HepG2 (cell line): ENCODE results near the gene POU3F3. TPM values are rescaled to one million over a fixed set of nuclear protein-coding genes. Genes with fewer than 3 reads are reported as not detected.

Experiments
- ATAC-seq: fragments of 200-7000 bp; cut with Tn5 transposase; 3 replicates; pipeline ENCODE4 v1.9.1; 2020; ENCODE audit warnings: mild to moderate bottlenecking, moderate library complexity
- BruUV-seq: library from RNA; stranded (reverse); fragments of 400-500 nt; replicated peaks from 2 replicates; lab custom pipeline; 2021; lab: Mats Ljungman, UMichigan
- CTCF ChIA-PET: fragments of 300-600 bp; formaldehyde crosslinking; extraction: SDS; loops from one replicate; lab custom pipeline; 2021; ENCODE audit warnings: low total read pairs, inconsistent platforms, low intra/inter-chr PET ratio; lab: Yijun Ruan, JAX
- POLR2A ChIA-PET: fragments of 350-600 bp; sonication (Branson Sonifier 250); formaldehyde crosslinking; loops from one replicate; lab custom pipeline; 2020; ENCODE audit warnings: antibody characterized with exemption, inconsistent platforms; lab: Yijun Ruan, JAX
- DNase-seq: peaks from one replicate; pipeline ENCODE4 v3.0.0-alpha.2; 2015; ENCODE audit warnings: low spot score
- FAIRE-seq: peaks from 3 replicates; lab custom pipeline; 2011; peaks lifted over from hg19 to GRCh38; lab: Jason Lieb, UNC
- H2AFZ ChIP-seq: one replicate; pipeline ENCODE4 v1.6.1; 2011; ENCODE audit warnings: low read length, inconsistent platforms
- H3K27ac ChIP-seq: fragments of 300-600 bp; 3 replicates; pipeline ENCODE4 v1.8.0; 2011; ENCODE audit warnings: mixed run types, mild to moderate bottlenecking, mixed read lengths, low read length, inconsistent platforms; ENCODE audit not compliant: insufficient read depth; ENCODE audit errors: extremely low read length
- H3K27me3 ChIP-seq, 2 experiments: fragments of 200-600 bp in 1 of 2; 2 replicates in 1 of 2; 3 replicates in 1 of 2; pipeline versions ENCODE4 v1.6.0 to v1.8.0; 2011; ENCODE audit warnings: low read length in 2 of 2, mild to moderate bottlenecking in 2 of 2, moderate library complexity in 2 of 2, inconsistent platforms in 1 of 2; ENCODE audit not compliant: insufficient read depth in 2 of 2, control insufficient read depth in 1 of 2
- H3K36me3 ChIP-seq, 2 experiments: fragments of 200-600 bp in 1 of 2; replicated peaks in 1 of 2; 2 replicates in 1 of 2; 3 replicates in 1 of 2; pipeline versions ENCODE4 v1.5.1 to v1.8.0; 2011; ENCODE audit warnings: low read length in 2 of 2, inconsistent platforms in 1 of 2; ENCODE audit not compliant: insufficient read depth in 2 of 2, control insufficient read depth in 1 of 2
- H3K4me1 ChIP-seq: 2 replicates; pipeline ENCODE4 v1.5.1; 2012; ENCODE audit warnings: low read length, inconsistent platforms; ENCODE audit not compliant: insufficient read depth
- H3K4me2 ChIP-seq: 2 replicates; pipeline ENCODE4 v1.6.0; 2011; ENCODE audit warnings: low read depth, low read length, inconsistent platforms
- H3K4me3 ChIP-seq, 3 experiments: fragments of 200-600 bp in 1 of 3; sonication (generic), shearing (Covaris generic) in 1 of 3; replicated peaks in 1 of 3; 2 replicates each; pipeline ENCODE4 v1.5.1; 2011 to 2016; ENCODE audit warnings: low read length in 3 of 3, inconsistent platforms in 2 of 3, low read depth in 2 of 3, mild to moderate bottlenecking in 2 of 3, control low read depth in 1 of 3, mixed read lengths in 1 of 3; ENCODE audit not compliant: insufficient read depth in 1 of 3
- H3K79me2 ChIP-seq: one replicate; pipeline ENCODE4 v1.6.1; 2011; ENCODE audit warnings: low read length, inconsistent platforms; ENCODE audit not compliant: insufficient read depth
- H3K9ac ChIP-seq: 2 replicates; pipeline ENCODE4 v1.6.0; 2011; ENCODE audit warnings: mild to moderate bottlenecking, low read depth, low read length, inconsistent platforms; ENCODE audit not compliant: insufficient read depth
- H3K9me3 ChIP-seq: 2 replicates; pipeline ENCODE4 v1.5.1; 2012; ENCODE audit warnings: mild to moderate bottlenecking, low read length
- H4K20me1 ChIP-seq: 2 replicates; pipeline ENCODE4 v1.6.0; 2011; ENCODE audit warnings: inconsistent platforms, mild to moderate bottlenecking, low read length, moderate library complexity; ENCODE audit not compliant: insufficient read depth
- ARID2 ChIP-seq: sonication (generic); formaldehyde crosslinking; IDR thresholded peaks from 2 replicates; pipeline ENCODE4 v1.8.1; 2022; ENCODE audit warnings: mild to moderate bottlenecking, missing genetic modification reagents, borderline replicate concordance
- ATF7 ChIP-seq, 2 experiments: fragments of 450-650 bp in 1 of 2; sonication (generic) in 1 of 2; formaldehyde crosslinking in 1 of 2; IDR thresholded peaks; 2 replicates each; pipeline versions ENCODE4 v1.4.0 to v1.6.1; 2016 to 2020; ENCODE audit warnings: antibody characterized with exemption in 1 of 2, mild to moderate bottlenecking in 1 of 2, missing genetic modification reagents in 1 of 2
- KDM3A ChIP-seq: IDR thresholded peaks from 2 replicates; pipeline ENCODE4 v1.6.1; 2018; ENCODE audit warnings: low read depth, missing compliant biosample characterization
- NFKBIZ ChIP-seq: IDR thresholded peaks from 2 replicates; pipeline ENCODE4 v1.6.1; 2018; ENCODE audit warnings: missing genetic modification reagents, missing compliant biosample characterization
- NR2F2 ChIP-seq: IDR thresholded peaks from 2 replicates; pipeline ENCODE4 v1.6.1; 2012; ENCODE audit warnings: low read depth, inconsistent platforms, borderline replicate concordance
- RBAK ChIP-seq: sonication (generic); formaldehyde crosslinking; IDR thresholded peaks from 2 replicates; pipeline ENCODE4 v1.5.1; 2020; ENCODE audit warnings: mild to moderate bottlenecking, missing genetic modification reagents
- SIN3B ChIP-seq: fragments of 150-350 bp; IDR thresholded peaks from 2 replicates; pipeline ENCODE4 v1.6.1; 2014; ENCODE audit warnings: low read length
- TOE1 ChIP-seq: sonication (generic); formaldehyde crosslinking; IDR thresholded peaks from 2 replicates; pipeline ENCODE4 v1.4.0; 2020; ENCODE audit warnings: mild to moderate bottlenecking, missing genetic modification reagents
- ZBTB34 ChIP-seq: sonication (generic); formaldehyde crosslinking; IDR thresholded peaks from 2 replicates; pipeline ENCODE4 v1.8.0; 2022; ENCODE audit warnings: mild to moderate bottlenecking, missing genetic modification reagents
- ZBTB7A ChIP-seq: sonication (generic); formaldehyde crosslinking; IDR thresholded peaks from 2 replicates; pipeline ENCODE4 v1.8.0; 2022; ENCODE audit warnings: mild to moderate bottlenecking, missing genetic modification reagents
- ZBTB7B ChIP-seq: sonication (generic); formaldehyde crosslinking; IDR thresholded peaks from 2 replicates; pipeline ENCODE4 v1.4.0; 2020; ENCODE audit warnings: missing genetic modification reagents
- ZFP41 ChIP-seq: sonication (generic); formaldehyde crosslinking; IDR thresholded peaks from 2 replicates; pipeline ENCODE4 v1.4.0; 2020; ENCODE audit warnings: mild to moderate bottlenecking, missing genetic modification reagents, borderline replicate concordance
- ZKSCAN8 ChIP-seq: IDR thresholded peaks from 2 replicates; pipeline ENCODE4 v1.6.1; 2016; ENCODE audit warnings: borderline replicate concordance, missing genetic modification reagents, missing compliant biosample characterization
- ZNF263 ChIP-seq: sonication (generic); formaldehyde crosslinking; IDR thresholded peaks from 2 replicates; pipeline ENCODE4 v1.4.0; 2020; ENCODE audit warnings: missing genetic modification reagents
- ZSCAN21 ChIP-seq: sonication (generic); formaldehyde crosslinking; IDR thresholded peaks from 2 replicates; pipeline ENCODE4 v1.8.0; 2022; ENCODE audit warnings: mild to moderate bottlenecking, missing genetic modification reagents, moderate library complexity, borderline replicate concordance
- WGBS: methylation state at CpG from one replicate; pipeline ENCODE4 v1.1.6; 2017; ENCODE audit warnings: low lambda C conversion rate; 5-methylcytosine and 5-hydroxymethylcytosine counted together
- in situ Hi-C: cut with HindIII; loops from 2 replicates; pipeline ENCODE4 v1.10.0; 2017; ENCODE audit warnings: low pct_unique_long_range_greater_than_20kb; ENCODE audit not compliant: extremely low pct_ligation_motif_present
- intact Hi-C: fragments of 100-400 bp; cut with micrococcal nuclease; formaldehyde crosslinking; loops from one replicate; pipeline ENCODE4 v1.10.0; 2022; ENCODE audit not compliant: unreplicated experiment
- polyA plus RNA-seq, 8 experiments: library from polyadenylated mRNA; depleted of rRNA in 3 of 8; stranded (reverse) in 7 of 8; unstranded in 1 of 8; fragments of >200 nt; fragmentation: Illumina TruSeq in 4 of 8; extraction: Trizol in 4 of 8; gene quantifications; 2 replicates each; pipeline versions ENCODE4 v1.2.1 to v1.2.3, GENCODE V29; 2011 to 2016; ENCODE audit warnings: low read depth in 4 of 8, missing spikeins in 1 of 8, mixed read lengths in 1 of 8; ENCODE audit not compliant: insufficient read depth in 1 of 8
- total RNA-seq, 5 experiments: library from RNA; depleted of rRNA; stranded (reverse); fragments of >200 nt; fragmentation: Illumina TruSeq; extraction: Trizol; gene quantifications; 2 replicates each; pipeline ENCODE4 v1.2.3, GENCODE V29; 2016; ENCODE audit warnings: low read depth in 1 of 5
- TF ChIP-seq, protein P1 (sequence below): sonication (generic); formaldehyde crosslinking; IDR thresholded peaks from 2 replicates; pipeline ENCODE4 v1.9.0; 2021; ENCODE audit warnings: missing genetic modification reagents, mild to moderate bottlenecking, borderline replicate concordance

Gene POU3F3
- total and polyA plus RNA-seq, 2 of the 13 experiments (the other 11 are each of a cell fraction or from before 2014, with no cell fraction given): not detected

DNA sequence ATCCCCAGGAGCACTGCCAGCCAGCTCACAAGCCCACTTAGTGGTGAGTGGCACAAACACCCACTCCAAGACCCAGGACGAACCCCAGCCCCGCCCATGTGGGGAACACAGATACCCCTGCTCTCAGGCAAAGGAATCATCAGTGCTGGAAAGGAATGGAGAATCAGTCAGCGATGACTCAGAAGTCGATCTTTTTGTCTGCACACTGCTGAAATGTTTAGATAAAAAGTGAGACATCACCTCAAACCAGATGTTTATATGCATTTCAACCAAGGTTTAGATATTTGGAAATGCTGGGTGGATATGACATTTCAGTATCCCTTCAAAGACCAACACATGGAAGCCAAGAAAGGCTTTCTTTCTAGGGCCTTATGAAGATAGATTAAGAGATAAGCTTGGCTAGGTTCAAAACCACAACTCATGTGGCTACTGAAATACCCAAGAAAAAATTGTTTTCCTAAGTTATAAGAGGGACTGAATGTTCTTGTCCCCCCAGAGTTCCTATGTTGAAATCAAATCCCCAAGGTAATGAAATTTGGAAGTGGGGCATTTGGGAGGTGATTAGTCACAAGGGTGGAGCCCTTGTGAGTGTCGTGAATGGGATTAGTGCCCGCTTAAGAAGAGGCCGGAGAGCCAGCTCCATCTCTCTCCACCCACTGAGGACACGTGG lies 43.7 kb downstream of the POU3F3 start:
- H3K4me2 ChIP-seq: no peak overlapping the region
- no peaks in the 10 kb centered on the region for H3K9me3 ChIP-seq
- H4K20me1 ChIP-seq: no peaks in the 10 kb centered on the region
- TF ChIP-seq ZNF263 (CRISPR knock-in tag) (no peak), KDM3A (CRISPR knock-in tag) (no peak), SIN3B (no peak), ZFP41 (CRISPR knock-in tag) (no peak), RBAK (no peak)
- POLR2A ChIA-PET: no interaction called here
- in situ Hi-C loops (no loop called here), intact Hi-C loops (no loop called here)
- H3K4me3 ChIP-seq: no peak overlapping the region
- no peak for DNase-seq
- whole genome bisulfite sequencing: 15% methylated on average over 8 of the region's 8 CpGs
- BruUV-seq: no TSS peak
- no peaks in the 10 kb centered on the region for H3K36me3 ChIP-seq
- H2AFZ ChIP-seq: no peak overlapping the region
- H3K27me3 ChIP-seq: peaks cover 2 to 66% of the 10 kb centered on the region in 2 experiments; a peak in 4 of 5 replicates
- H3K9ac ChIP-seq: no peak overlapping the region
- H3K79me2 ChIP-seq: no peaks in the 10 kb centered on the region
- no peak overlapping the region for H3K27ac ChIP-seq
- no peak for ATAC-seq
- CTCF ChIA-PET: no interaction called here
- H3K4me1 ChIP-seq: no peaks in the 10 kb centered on the region
- FAIRE-seq: no peak

- Histone ChIP-seq H4K20me1 (no peaks in the 10 kb centered on the region), H3K4me3 (no peak overlapping the region), H3K9me3 (no peaks in the 10 kb centered on the region), H3K79me2 (no peaks in the 10 kb centered on the region), H3K4me2 (no peak overlapping the region), H3K9ac (no peak overlapping the region), H2AFZ (no peak overlapping the region), H3K27ac (no peak overlapping the region), H3K36me3 (no peaks in the 10 kb centered on the region), H3K27me3 (peaks cover 2 to 53% of the 10 kb centered on the region in 2 experiments; a peak in 4 of 5 replicates), H3K4me1 (no peaks in the 10 kb centered on the region)
- ATAC-seq (no peak), DNase-seq (no peak), FAIRE-seq (no peak)
- CTCF ChIA-PET: no interaction called here
- in situ Hi-C loops (no loop called here), intact Hi-C loops (no loop called here)
- POLR2A ChIA-PET: no interaction called here
- 26% methylated on average over 7 of the region's 7 CpGs for WGBS
- no TSS peak for BruUV-seq
- no peak for TF ChIP-seq ZKSCAN8 (CRISPR knock-in tag)
- no peak for TF ChIP-seq ATF7 (IDR thresholded peaks at IDR 0.05)
- no peak for TF ChIP-seq ATF7 (CRISPR knock-in tag; IDR thresholded peaks at IDR 0.05)
- TF ChIP-seq NFKBIZ (CRISPR knock-in tag): no peak
- TF ChIP-seq ARID2: no peak
- TF ChIP-seq ZBTB7B (CRISPR knock-in tag): no peak
- no peak for TF ChIP-seq ZSCAN21 (CRISPR knock-in tag)
- TF ChIP-seq, protein P1, sequence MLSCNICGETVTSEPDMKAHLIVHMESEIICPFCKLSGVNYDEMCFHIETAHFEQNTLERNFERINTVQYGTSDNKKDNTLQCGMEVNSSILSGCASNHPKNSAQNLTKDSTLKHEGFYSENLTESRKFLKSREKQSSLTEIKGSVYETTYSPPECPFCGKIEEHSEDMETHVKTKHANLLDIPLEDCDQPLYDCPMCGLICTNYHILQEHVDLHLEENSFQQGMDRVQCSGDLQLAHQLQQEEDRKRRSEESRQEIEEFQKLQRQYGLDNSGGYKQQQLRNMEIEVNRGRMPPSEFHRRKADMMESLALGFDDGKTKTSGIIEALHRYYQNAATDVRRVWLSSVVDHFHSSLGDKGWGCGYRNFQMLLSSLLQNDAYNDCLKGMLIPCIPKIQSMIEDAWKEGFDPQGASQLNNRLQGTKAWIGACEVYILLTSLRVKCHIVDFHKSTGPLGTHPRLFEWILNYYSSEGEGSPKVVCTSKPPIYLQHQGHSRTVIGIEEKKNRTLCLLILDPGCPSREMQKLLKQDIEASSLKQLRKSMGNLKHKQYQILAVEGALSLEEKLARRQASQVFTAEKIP (CRISPR knock-in tag): no peak
- TF ChIP-seq ZBTB34 (CRISPR knock-in tag): no peak
- no peak for TF ChIP-seq NR2F2
- TF ChIP-seq ZBTB7A (CRISPR knock-in tag): no peak
- TF ChIP-seq TOE1 (CRISPR knock-in tag): no peak
These were observed 46.7 kb downstream of the POU3F3 start for GRCh38 chr2:104900608-104901007.
